Heart left ventricle (tissue), 16 donors: ENCODE results near the gene SLX4. TPM values are rescaled to one million over a fixed set of nuclear protein-coding genes. Genes with fewer than 3 reads are reported as not detected.
A peak's percentile ranks its signal among the peaks of the same experiment; 100 is the strongest.

Source experiments
- ATAC-seq, 4 donors: fragments of 200-7000 bp; cut with Tn5 transposase; one replicate each; pipeline ENCODE4 v1.9.1; 2020 to 2022; ENCODE audit warnings: moderate library complexity in 4 of 4, mild to moderate bottlenecking in 3 of 4, moderate number of reproducible peaks in 1 of 4
- DNase-seq, 5 donors: peaks; one replicate each; pipeline ENCODE4 v3.0.0-alpha.2; 2020
- H3K27ac ChIP-seq, 12 donors: fragments of 200-600 bp; sonication (generic) in 4 of 12; one replicate each; pipeline versions ENCODE4 v1.5.0 to v1.8.0; 2016 to 2022; ENCODE audit warnings: mild to moderate bottlenecking in 2 of 12
- H3K27me3 ChIP-seq, 9 donors: fragments of 200-600 bp; sonication (generic) in 2 of 9; one replicate each; pipeline versions ENCODE4 v1.5.1 to v1.8.0; 2016 to 2022; ENCODE audit warnings: mild to moderate bottlenecking in 3 of 9
- H3K36me3 ChIP-seq, 9 donors: fragments of 200-600 bp; sonication (generic) in 2 of 9; one replicate each; pipeline versions ENCODE4 v1.5.0 to v1.8.0; 2018 to 2022; ENCODE audit warnings: mild to moderate bottlenecking in 2 of 9
- H3K4me1 ChIP-seq, 12 donors: fragments of 200-600 bp; sonication (generic) in 4 of 12; one replicate each; pipeline versions ENCODE4 v1.5.0 to v1.8.0; 2016 to 2022; ENCODE audit warnings: mild to moderate bottlenecking in 3 of 12
- H3K4me3 ChIP-seq, 12 donors: fragments of 200-600 bp; sonication (generic) in 4 of 12; one replicate each; pipeline versions ENCODE4 v1.5.0 to v1.8.0; 2017 to 2022; ENCODE audit warnings: mild to moderate bottlenecking in 9 of 12, moderate library complexity in 4 of 12
- H3K9me3 ChIP-seq, 12 donors: fragments of 200-600 bp; sonication (generic) in 4 of 12; one replicate each; pipeline versions ENCODE4 v1.5.0 to v1.8.0; 2016 to 2022; ENCODE audit warnings: mild to moderate bottlenecking in 1 of 12
- POLR2A ChIP-seq, 2 donors: fragments of 450-650 bp; IDR thresholded peaks; one replicate each; pipeline ENCODE4 v1.6.1; 2017; ENCODE audit warnings: antibody characterized with exemption in 2 of 2, mild to moderate bottlenecking in 2 of 2, moderate library complexity in 2 of 2
- WGBS, 4 donors: extraction: QIAGEN DNeasy Blood & Tissue Kit in 2 of 4; methylation state at CpG; one replicate each; pipeline versions ENCODE4 v1.1.5 to v1.1.7; 2013 to 2018; 5-methylcytosine and 5-hydroxymethylcytosine counted together
- intact Hi-C, 10 donors: fragments of 100-400 bp; cut with DNase I; formaldehyde crosslinking; loops; one replicate each; pipeline versions ENCODE4 v1.11.1 to v1.14.2; 2022
- polyA plus RNA-seq, 2 donors: library from polyadenylated mRNA; stranded (reverse); fragments of 200-250 nt; gene quantifications; one replicate each; pipeline ENCODE4 v1.2.3, GENCODE V29; 2013
- total RNA-seq, 9 donors: library from RNA; depleted of rRNA in 2 of 9; stranded (reverse); fragments of >200 nt in 2 of 9; fragmentation: NEBNext Ultra II Directional in 3 of 9; extraction: Animal tissue kit (Norgen Biotek cat#: 25700) in 3 of 9; gene quantifications; one replicate each; pipeline versions ENCODE4 v1.1.0 to v1.2.4, GENCODE V29; 2016 to 2023
- TF ChIP-seq, protein P1 (sequence below), 12 donors: fragments of 200-600 bp; sonication (generic) in 4 of 12; IDR thresholded peaks; one replicate each; pipeline versions ENCODE4 v1.5.0 to v1.8.0; 2018 to 2022; ENCODE audit warnings: antibody characterized with exemption in 12 of 12, mild to moderate bottlenecking in 5 of 12
- donor health status: ischemic (EF 13 %, LVEDD 7.1; RV severe dilation, severe dysfunction).
- donor health status: healthy with polysubstance abuse.
- donor health status: DM: no; HTN: yes; CAD: no.
- donor health status: DM: no; HTN: no; CAD: no.
- donor health status: ischemic (EF 25% LVEDD 6.9; RV normal size, moderate dysfunction).
- donor health status: ischemic (EF 25% LVEDD 5.7; RV mildly dilated, moderate dysfunction).
- donor health status: healthy.
- donor health status: DM: yes; HTN: yes; CAD: no.
- donor health status: ischemic (EF 35%, LVEDD 5.7; RV mildly dilated, moderate dysfunction).
- donor health status: nonischemic (EF 11% LVEDD 7.7; RV severe dilation, severe dysfunction).
- donor health status: DM: yes; HTN: yes; CAD: no.
- donor health status: PGD.
- donor health status: ischemic (EF 29% LVEDD 5.4; RV normal size, mild dysfunction).
- donor health status: nonischemic (EF 23%, LVEDD 6.1; RV moderate dilation, normal function).

SLX4 gene
- total and polyA plus RNA-seq, 11 donors, result 2.0 to 4.7 (median 3.1) TPM

DNA sequence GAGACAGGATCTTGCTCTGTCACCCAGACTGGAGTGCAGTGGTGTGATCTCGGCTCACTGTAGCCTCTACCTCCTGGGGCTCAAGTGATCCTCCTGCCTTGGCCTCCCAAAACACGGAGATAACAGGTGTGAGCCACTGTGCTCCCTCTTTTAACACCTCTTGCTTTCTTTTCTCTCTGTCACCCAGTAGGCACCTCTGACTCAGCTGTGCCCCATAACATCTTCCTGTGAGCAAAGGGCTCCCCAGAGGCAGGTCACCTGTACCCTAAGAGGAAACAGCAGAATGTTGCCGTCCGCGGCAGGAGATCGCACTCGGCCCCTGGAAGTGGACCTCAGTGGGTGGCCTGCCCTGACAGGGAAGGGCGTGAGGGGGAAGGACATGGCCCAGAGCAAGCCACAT, 33.3 kb downstream of the SLX4 start:
- Histone ChIP-seq H3K4me3 (peak overlapping the region in 1 of 12 donors; percentile 58), H3K4me1 (peaks cover 0 to 31% (median 0%) of the 10 kb centered on the region in 12 donors), H3K9me3 (no peaks in the 10 kb centered on the region), H3K36me3 (peaks cover 0 to 12% (median 4%) of the 10 kb centered on the region in 9 donors), H3K27ac (peak overlapping the region in 1 of 12 donors; percentile 80), H3K27me3 (peaks cover 0 to 13% (median 0%) of the 10 kb centered on the region in 9 donors)
- 69 to 92% (median 77%) methylated on average over 8 of the region's 8 CpGs for WGBS, 4 donors
- DNase-seq (peak in 1 of 5 donors; percentile 41), ATAC-seq (no peak)
- intact Hi-C loops, result no loop called here
- TF ChIP-seq, protein P1, sequence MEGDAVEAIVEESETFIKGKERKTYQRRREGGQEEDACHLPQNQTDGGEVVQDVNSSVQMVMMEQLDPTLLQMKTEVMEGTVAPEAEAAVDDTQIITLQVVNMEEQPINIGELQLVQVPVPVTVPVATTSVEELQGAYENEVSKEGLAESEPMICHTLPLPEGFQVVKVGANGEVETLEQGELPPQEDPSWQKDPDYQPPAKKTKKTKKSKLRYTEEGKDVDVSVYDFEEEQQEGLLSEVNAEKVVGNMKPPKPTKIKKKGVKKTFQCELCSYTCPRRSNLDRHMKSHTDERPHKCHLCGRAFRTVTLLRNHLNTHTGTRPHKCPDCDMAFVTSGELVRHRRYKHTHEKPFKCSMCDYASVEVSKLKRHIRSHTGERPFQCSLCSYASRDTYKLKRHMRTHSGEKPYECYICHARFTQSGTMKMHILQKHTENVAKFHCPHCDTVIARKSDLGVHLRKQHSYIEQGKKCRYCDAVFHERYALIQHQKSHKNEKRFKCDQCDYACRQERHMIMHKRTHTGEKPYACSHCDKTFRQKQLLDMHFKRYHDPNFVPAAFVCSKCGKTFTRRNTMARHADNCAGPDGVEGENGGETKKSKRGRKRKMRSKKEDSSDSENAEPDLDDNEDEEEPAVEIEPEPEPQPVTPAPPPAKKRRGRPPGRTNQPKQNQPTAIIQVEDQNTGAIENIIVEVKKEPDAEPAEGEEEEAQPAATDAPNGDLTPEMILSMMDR (IDR thresholded peaks at IDR 0.05), result no peak
- no peak for TF ChIP-seq POLR2A (IDR thresholded peaks at IDR 0.05)

GRCh38 chr16:3577302-3577752, 34.1 kb downstream of the SLX4 start, which contains the start of gene NLRC3:
TSS of gene NLRC3 (minus strand) at chr16:3577403. CDS start at chr16:3565036, 12,367 bp downstream.
- ATAC-seq, result peak in 1 of 4 donors; percentile 40
- intact Hi-C loops, result no loop called here
- WGBS, 4 donors, result 41 to 45% (median 43%) methylated on average over 16 to 18 of the region's 18 CpGs
- Histone ChIP-seq H3K4me1 (peaks cover 0 to 31% (median 0%) of the 10 kb centered on the region in 12 donors), H3K4me3 (peak within 1 kb of the TSS in 11 of 12 donors; percentile 3 to 58 (median 38)), H3K9me3 (no peaks in the 10 kb centered on the region), H3K27me3 (peaks cover 0 to 13% (median 0%) of the 10 kb centered on the region in 9 donors), H3K36me3 (peaks cover 0 to 4% (median 0%) of the 10 kb centered on the region in 9 donors), H3K27ac (peak within 1 kb of the TSS in 3 of 12 donors; percentile 5 to 80 (median 28))
- no peak for TF ChIP-seq POLR2A (IDR thresholded peaks at IDR 0.05)
- TF ChIP-seq, protein P1 (IDR thresholded peaks at IDR 0.05), result no peak
- DNase-seq, result no peak

GRCh38 chr16:3576211-3576610, 35.2 kb downstream of the SLX4 start:
- H3K27ac ChIP-seq, result peak overlapping the region in 1 of 12 donors; percentile 80
- H3K27me3 ChIP-seq, result peaks cover 0 to 13% (median 0%) of the 10 kb centered on the region in 9 donors
- H3K4me3 ChIP-seq, result peak overlapping the region in 4 of 12 donors; percentile 30 to 58 (median 45)
- peaks cover 0 to 7% (median 0%) of the 10 kb centered on the region in 12 donors for H3K9me3 ChIP-seq
- 78 to 90% (median 87%) methylated on average over 7 to 11 of the region's 11 CpGs for WGBS, 4 donors
- intact Hi-C loops, result no loop called here
- peaks cover 0 to 31% (median 0%) of the 10 kb centered on the region in 12 donors for H3K4me1 ChIP-seq
- DNase-seq (no peak), ATAC-seq (no peak)
- TF ChIP-seq, protein P1 (IDR thresholded peaks at IDR 0.05), result no peak
- no peak for TF ChIP-seq POLR2A (IDR thresholded peaks at IDR 0.05)
- no peaks in the 10 kb centered on the region for H3K36me3 ChIP-seq

DNA sequence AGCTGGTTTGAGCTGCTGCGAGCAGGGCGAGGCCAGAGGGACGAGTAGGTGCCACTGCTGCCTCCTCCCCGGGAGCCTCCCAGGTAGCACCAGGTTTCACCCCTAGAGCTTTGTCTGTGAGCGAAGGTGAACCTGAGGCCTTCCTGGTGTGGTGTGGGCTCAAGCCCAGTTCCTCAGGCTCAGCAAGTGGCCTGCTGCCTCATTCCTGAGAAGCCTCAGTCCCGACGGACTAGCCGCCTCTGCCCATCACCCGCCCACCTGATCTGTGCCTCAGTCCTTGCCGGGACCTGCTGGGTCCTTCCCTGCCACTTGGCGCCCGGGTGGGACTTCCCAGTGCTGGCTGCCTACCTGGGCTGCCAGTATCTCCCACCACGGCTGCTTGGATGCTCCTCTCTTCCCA, 35.9 kb downstream of the SLX4 start:
- intact Hi-C loops, result no loop called here
- DNase-seq (no peak), ATAC-seq (no peak)
- TF ChIP-seq, protein P1 (IDR thresholded peaks at IDR 0.05), result no peak
- TF ChIP-seq POLR2A (IDR thresholded peaks at IDR 0.05), result no peak
- 86 to 90% (median 87%) methylated on average over 8 to 13 of the region's 13 CpGs for WGBS, 4 donors
- Histone ChIP-seq H3K27ac (peak overlapping the region in 1 of 12 donors; percentile 80), H3K4me1 (peaks cover 0 to 30% (median 0%) of the 10 kb centered on the region in 12 donors), H3K27me3 (peaks cover 0 to 13% (median 0%) of the 10 kb centered on the region in 9 donors), H3K9me3 (peaks cover 0 to 14% (median 5%) of the 10 kb centered on the region in 12 donors), H3K4me3 (peak overlapping the region in 1 of 12 donors; percentile 58), H3K36me3 (peaks cover 0 to 2% (median 0%) of the 10 kb centered on the region in 9 donors)
